ENCODE results near the gene TASP1.
"Not testable (repeated sequence)": the region's sequence is repeated elsewhere in the genome, so short reads cannot be mapped to it uniquely, and the experiment has no call there.

TASP1 gene

GRCh38 chr20:13650474-13650873 is 11.7 kb upstream of the TASP1 start:
- DNase-seq (ENCODE audit: extremely low read depth in 1 of 2, low read depth in 1 of 2), result no peak

- no peak for DNase-seq (ENCODE audit: extremely low read depth in 1 of 2, low read depth in 1 of 2)
Measured at GRCh38 chr20:13648291-13649228, 9.8 kb upstream of the TASP1 start.

GRCh38 chr20:13644010-13644409 is 5.3 kb upstream of the TASP1 start:
- no peak for DNase-seq (ENCODE audit: extremely low read depth in 1 of 2, low read depth in 1 of 2)

- DNase-seq (ENCODE audit: extremely low read depth in 1 of 2, low read depth in 1 of 2), result peak in 1 of 2 donors; percentile 3
Measured at GRCh38 chr20:13639150-13639497, 392 bp upstream of the TASP1 start.

- DNase-seq (ENCODE audit: extremely low read depth in 1 of 2, low read depth in 1 of 2), result no peak
Measured at GRCh38 chr20:13638162-13638495, 603 bp downstream of the TASP1 start.

GRCh38 chr20:13632431-13632830 is 6.3 kb downstream of the TASP1 start:
- no peak for DNase-seq (ENCODE audit: extremely low read depth in 1 of 2, low read depth in 1 of 2)

- DNase-seq (ENCODE audit: extremely low read depth in 1 of 2, low read depth in 1 of 2), result not testable (repeated sequence)
Measured at GRCh38 chr20:13627525-13627924, 11.2 kb downstream of the TASP1 start.

GRCh38 chr20:13626724-13627123 is 12.0 kb downstream of the TASP1 start:
- DNase-seq (ENCODE audit: extremely low read depth in 1 of 2, low read depth in 1 of 2), result no peak

GRCh38 chr20:13625304-13625979 is 13.3 kb downstream of the TASP1 start:
- no peak for DNase-seq (ENCODE audit: extremely low read depth in 1 of 2, low read depth in 1 of 2)

GRCh38 chr20:13619415-13619814 is 19.3 kb downstream of the TASP1 start:
- not testable (repeated sequence) for DNase-seq (ENCODE audit: extremely low read depth in 1 of 2, low read depth in 1 of 2)

GRCh38 chr20:13618456-13618855 is 20.3 kb downstream of the TASP1 start:
- not testable (repeated sequence) for DNase-seq (ENCODE audit: extremely low read depth in 1 of 2, low read depth in 1 of 2)

- not testable (repeated sequence) for DNase-seq (ENCODE audit: extremely low read depth in 1 of 2, low read depth in 1 of 2)
Measured at GRCh38 chr20:13617585-13617984, 21.1 kb downstream of the TASP1 start.

- not testable (repeated sequence) for DNase-seq (ENCODE audit: extremely low read depth in 1 of 2, low read depth in 1 of 2)
Measured at GRCh38 chr20:13616713-13617112, 22.0 kb downstream of the TASP1 start.

GRCh38 chr20:13613917-13614316 is 24.8 kb downstream of the TASP1 start:
- DNase-seq (ENCODE audit: extremely low read depth in 1 of 2, low read depth in 1 of 2), result no peak

GRCh38 chr20:13611611-13612125 is 27.1 kb downstream of the TASP1 start:
- DNase-seq (ENCODE audit: extremely low read depth in 1 of 2, low read depth in 1 of 2), result no peak

- DNase-seq (ENCODE audit: extremely low read depth in 1 of 2, low read depth in 1 of 2), result no peak
Measured at GRCh38 chr20:13610184-13610583, 28.5 kb downstream of the TASP1 start.

GRCh38 chr20:13608066-13608465 is 30.7 kb downstream of the TASP1 start:
- no peak for DNase-seq (ENCODE audit: extremely low read depth in 1 of 2, low read depth in 1 of 2)

- DNase-seq (ENCODE audit: extremely low read depth in 1 of 2, low read depth in 1 of 2), result not testable (repeated sequence)
Measured at GRCh38 chr20:13593423-13593822, 45.3 kb downstream of the TASP1 start.

GRCh38 chr20:13588049-13588448 is 50.7 kb downstream of the TASP1 start:
- DNase-seq (ENCODE audit: extremely low read depth in 1 of 2, low read depth in 1 of 2), result no peak

GRCh38 chr20:13587370-13587769 is 51.4 kb downstream of the TASP1 start:
- DNase-seq (ENCODE audit: extremely low read depth in 1 of 2, low read depth in 1 of 2), result no peak

- DNase-seq (ENCODE audit: extremely low read depth in 1 of 2, low read depth in 1 of 2), result no peak
Measured at GRCh38 chr20:13586133-13586532, 52.6 kb downstream of the TASP1 start.

GRCh38 chr20:13581451-13581850 is 57.3 kb downstream of the TASP1 start:
- no peak for DNase-seq (ENCODE audit: extremely low read depth in 1 of 2, low read depth in 1 of 2)
